ENCODE results near the gene CNTN1.

DNA sequence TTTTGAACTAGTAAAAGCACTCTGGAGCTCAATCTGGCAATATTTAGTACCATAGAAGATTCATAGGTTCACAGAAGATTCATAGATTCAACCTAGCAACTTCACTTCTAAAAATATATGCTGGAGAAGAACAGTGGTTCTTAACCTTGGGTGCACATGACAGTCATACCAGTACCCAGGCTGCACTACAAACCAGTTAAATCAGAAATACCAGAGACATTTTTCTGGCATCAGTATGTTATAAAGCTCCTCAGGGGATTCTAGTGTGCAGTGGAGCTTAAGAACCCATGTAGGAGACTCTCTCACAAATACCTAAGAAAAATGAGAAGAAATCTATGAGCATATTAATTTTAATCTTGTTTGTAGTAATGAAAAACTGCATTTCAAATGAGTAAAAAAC is 46.6 kb downstream of the CNTN1 start:
- TF ChIP-seq POLR2A (IDR thresholded peaks at IDR 0.05), result no peak
- TF ChIP-seq, protein P1, sequence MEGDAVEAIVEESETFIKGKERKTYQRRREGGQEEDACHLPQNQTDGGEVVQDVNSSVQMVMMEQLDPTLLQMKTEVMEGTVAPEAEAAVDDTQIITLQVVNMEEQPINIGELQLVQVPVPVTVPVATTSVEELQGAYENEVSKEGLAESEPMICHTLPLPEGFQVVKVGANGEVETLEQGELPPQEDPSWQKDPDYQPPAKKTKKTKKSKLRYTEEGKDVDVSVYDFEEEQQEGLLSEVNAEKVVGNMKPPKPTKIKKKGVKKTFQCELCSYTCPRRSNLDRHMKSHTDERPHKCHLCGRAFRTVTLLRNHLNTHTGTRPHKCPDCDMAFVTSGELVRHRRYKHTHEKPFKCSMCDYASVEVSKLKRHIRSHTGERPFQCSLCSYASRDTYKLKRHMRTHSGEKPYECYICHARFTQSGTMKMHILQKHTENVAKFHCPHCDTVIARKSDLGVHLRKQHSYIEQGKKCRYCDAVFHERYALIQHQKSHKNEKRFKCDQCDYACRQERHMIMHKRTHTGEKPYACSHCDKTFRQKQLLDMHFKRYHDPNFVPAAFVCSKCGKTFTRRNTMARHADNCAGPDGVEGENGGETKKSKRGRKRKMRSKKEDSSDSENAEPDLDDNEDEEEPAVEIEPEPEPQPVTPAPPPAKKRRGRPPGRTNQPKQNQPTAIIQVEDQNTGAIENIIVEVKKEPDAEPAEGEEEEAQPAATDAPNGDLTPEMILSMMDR (IDR thresholded peaks at IDR 0.05), result no peak
